CD4-positive, alpha-beta T cell treated with Interleukin-10 for 1 hour (primary cell): ENCODE results near the gene ACTR3C.
A peak's percentile ranks its signal among the peaks of the same experiment; 100 is the strongest.

Source experiments
- DNase-seq: peaks from one replicate; pipeline ENCODE4 v3.0.0-alpha.2; 2020

ACTR3C gene

DNA sequence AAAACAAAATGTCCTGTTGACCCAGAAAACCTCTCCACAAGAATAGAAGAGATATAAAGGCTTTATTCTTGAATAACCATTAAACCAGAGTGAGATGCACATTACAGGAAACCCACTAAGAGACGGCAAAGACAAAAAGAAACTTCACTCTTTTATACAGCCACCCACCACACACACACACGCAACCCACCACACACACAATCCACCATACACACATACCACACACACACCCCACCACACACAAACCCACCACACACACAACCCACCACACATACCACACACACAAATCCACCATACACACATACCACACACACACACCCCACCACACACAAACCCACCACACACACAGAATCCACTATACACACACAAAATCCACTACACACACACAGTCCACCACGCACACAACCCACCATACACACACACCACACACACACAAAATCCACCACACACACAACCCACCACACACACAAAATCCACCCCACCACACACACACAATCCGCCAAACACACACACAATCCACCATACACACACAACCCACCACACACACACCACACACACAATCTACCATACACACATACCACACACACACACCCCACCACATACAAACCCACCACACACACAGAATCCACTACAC, 35.8 kb upstream of the ACTR3C start:
- DNase-seq: peak; percentile 42

DNA sequence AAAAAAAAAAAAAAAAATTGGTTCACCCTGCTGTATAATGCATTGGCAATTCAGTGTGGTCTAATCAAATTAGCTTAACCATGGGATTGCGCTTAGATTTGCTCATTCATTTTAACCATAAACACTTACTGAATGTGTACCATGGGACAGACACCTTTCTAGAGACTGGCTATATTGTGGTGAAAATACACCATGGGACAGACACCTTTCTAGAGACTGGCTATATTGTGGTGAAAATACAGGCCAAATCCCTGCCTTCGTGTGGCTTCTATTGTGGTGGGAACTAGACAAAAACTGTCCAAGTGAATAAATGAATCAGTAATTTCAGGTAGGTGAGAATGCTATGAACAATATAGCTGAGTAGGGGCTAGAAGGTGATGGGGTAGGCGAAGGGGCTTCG, 35.1 kb upstream of the ACTR3C start:
- no peak for DNase-seq

DNA sequence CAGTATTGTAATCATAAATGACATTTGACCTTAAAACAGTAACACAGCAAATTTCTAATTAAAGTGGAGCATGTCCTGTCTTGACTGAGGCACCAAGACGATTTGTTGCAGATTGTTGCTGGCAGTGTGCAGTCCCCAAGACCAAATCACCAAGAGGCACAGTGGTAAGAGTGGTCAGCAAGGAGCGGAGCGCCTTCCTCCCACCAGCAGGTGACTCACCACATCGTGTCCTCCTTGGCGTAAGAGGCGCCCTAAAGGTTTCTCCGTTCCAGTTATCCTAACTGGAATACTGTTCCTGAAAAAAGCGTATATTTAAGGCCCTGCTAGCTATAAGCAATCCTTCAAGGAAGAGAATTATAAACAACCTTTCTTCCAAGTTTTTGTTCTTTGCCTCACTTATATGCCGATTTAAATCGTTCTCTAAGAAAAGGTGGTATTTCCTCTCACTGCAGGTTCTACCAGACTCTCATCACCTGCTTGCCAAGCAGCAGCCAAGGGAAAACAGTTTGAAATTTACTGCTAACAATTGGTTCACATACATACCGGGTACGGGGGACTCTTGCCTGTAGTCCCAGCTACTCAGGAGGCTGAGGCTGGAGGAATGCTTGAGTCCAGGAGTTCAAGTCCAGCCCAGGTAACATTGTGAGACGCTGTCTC, 34.6 kb upstream of the ACTR3C start:
- DNase-seq: no peak

DNA sequence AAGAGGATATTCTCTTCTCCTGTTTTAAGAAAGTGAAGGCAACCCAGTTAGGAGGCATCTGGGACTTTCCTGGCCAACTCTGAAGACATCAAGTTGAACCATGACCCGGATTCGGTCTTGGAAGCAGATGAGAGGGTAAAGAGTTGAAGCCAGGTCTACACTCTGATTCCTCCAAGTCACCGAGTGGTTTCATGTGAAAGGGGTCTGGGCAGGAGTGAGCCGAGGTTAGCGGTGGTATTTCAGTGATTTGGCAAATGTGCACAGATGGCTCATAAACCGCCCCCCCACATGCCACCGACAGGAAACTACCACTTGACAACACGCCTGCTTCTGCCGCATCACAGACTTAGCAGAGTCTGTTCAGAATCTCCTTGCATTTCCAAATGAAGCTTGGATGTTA, 33.9 kb upstream of the ACTR3C start:
- DNase-seq: peak; percentile 79

GRCh38 chr7:150356265-150356897, 33.0 kb upstream of the ACTR3C start:
- DNase-seq: peak; percentile 60

GRCh38 chr7:150355666-150356059, 32.3 kb upstream of the ACTR3C start:
- DNase-seq: no peak

DNA sequence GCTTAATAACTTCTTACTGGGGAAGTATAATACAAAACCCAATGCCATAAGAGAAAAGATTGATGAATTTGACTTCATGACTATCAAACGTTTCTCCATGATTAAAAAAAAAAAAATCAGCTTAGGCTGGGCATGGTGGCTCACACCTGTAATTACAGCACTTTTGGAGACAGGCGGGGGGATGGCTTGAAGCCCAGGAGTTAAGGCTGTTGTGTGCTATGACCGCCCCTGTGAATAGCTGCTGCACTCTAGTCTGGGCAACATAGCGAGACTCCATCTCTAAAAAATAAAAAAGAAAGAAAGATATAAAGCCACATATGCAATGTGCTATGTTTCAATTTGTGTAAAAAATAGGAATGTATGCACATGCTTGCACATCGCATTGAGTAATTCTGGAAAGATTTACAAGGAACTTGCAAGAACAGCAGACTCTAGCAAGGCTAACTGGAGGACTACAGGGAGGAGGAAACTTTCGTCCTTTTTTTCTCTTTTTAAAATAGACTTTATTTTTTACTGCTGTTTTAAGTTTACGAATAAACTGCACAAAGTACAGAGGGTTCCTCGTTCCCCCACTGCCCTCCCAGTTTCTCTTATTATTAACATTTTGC, 28.3 kb upstream of the ACTR3C start:
- DNase-seq: no peak

- DNase-seq: no peak
Observed at GRCh38 chr7:150346922-150347321, 23.6 kb upstream of the ACTR3C start.

DNA sequence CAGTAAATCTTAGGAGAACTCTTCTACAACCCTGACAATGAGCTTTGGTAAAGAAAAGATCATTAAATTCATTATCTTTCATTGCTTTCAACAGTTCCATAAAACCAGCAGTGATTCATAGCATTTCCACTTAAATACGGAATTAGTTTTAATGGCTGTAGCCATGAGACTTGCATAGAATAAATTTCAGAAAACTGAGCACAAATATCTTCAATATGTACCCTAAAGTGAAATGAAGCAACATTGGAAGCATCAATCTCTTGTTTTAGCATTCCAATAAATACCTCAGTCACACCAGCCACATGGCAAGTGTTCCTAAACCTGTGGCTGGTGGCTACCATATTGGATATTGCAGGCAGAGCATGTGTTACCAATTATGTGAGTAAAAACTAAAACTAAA, 21.7 kb upstream of the ACTR3C start:
- DNase-seq: no peak

DNA sequence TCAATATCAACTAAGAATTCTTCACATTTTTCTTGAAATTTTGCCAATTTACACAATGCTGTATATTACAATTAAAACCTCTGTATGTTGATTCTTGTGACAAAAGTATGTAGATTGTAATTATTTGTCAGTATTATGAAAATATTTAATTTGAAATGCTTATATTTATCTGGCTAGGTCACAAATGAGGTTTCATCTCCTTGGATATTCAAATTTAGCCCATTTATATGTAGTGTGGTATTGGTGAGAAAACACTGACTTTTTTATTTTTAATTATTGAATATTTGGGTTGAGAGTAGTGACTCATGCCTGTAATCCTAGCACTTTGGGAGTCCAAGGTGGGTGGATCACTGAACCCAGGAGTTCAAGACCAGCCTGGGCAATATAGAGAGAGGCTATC, 21.0 kb upstream of the ACTR3C start:
- no peak for DNase-seq

- no peak for DNase-seq
Observed at GRCh38 chr7:150343225-150343624, 19.9 kb upstream of the ACTR3C start.

- no peak for DNase-seq
Observed at GRCh38 chr7:150342121-150342408, 18.7 kb upstream of the ACTR3C start.

DNA sequence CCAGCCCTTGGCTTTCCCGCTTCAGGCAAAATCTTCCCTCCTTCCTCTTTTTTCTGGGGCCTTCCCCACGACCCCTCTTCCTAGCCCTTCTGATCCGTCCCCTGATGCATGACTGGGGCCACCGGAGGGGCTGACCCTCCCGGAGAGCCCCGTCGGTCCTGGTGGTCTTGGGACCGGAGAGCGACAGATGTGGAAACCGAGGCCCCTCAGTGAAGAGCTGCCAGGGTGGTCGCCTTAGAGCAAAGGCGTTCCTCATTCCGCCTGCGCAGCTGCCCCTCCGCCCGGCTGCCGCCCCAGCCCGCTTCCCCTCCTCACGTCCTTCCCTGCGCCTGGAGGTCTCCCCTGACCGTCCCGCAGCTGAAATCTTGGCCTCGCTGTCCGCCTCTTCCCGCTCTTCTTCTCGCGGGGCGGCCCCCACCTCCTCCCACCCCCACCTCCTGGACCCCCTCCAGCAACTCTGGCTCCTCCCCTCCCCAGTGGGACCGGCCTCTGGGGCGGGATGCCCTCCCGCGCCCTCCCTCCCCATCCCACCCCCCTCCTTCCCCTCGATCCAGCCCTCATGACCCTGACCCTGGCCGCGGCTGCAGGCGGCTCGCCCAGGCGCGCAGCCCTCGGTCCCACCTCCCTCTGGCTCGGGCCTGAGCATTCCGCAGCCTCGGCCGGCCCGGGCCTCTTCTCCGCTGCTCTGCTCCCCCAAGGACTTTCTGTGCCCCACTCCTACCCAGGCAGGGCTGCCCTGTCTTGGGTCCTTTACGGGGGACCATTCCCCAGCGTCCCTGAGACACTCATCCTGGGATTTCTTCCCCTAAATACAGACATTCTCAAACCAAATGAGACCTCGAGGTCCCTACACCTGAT, 18.1 kb upstream of the ACTR3C start, which contains the start of gene RARRES2:
TSS of gene RARRES2 (minus strand) at position 367 of the 858 bp plus-strand sequence. CDS start 1,020 bp downstream, outside the sequence.
- DNase-seq: no peak

DNA sequence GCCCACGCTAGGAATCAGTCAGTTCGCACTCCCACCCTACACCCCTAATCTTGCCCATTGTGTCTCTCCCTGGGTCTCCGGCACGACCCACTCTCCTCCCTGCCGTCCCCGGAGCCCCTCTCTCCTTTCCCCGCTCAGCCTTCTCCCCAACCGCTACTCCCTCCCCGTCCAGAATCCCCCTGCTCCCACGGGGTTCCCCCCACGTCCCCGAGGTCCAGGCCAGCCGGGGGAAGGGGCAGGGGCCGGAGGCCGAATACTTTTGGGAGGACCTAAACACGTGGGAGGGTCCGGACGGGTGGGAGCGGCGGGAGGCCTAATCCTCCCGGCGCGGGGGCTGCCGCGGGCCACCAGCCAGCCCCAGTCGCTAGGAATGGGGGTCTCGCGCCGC, 17.5 kb upstream of the ACTR3C start:
- no peak for DNase-seq

DNA sequence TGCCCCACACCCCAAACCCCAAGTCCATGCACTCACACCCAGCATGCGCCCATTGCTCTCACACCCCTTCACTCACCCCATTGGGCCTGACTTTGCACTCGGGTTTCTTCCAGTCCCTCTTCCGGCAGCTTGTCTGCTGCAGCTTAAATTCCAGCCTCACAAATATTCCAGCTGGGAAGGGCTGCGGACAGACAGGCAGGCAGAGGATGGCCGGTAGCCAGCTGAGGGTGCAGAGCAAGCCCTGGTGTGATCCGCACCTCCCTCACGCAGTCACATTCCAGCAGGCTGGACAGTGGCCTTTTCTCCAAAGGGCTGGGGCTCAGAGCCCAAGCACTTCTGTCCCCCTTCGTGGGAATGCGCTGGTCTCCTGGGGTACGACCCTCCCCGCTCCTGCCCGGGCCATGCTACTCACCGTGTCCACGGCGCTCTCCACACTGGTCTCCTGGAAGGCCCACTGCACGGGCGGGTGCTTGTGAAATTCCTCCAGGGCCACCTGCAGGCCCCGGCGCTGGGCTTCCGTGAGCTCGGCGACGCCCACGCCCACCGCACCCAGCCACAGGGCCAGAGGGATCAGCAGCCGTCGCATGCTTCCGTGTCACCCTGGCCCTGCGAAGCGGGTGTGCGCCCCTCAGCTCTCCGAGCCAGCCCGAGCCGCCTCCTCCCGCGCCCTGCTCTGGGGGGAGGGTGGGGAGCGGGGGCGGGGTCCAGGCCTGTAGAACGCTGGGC, 16.8 kb upstream of the ACTR3C start:
- no peak for DNase-seq

- no peak for DNase-seq
Observed at GRCh38 chr7:150339409-150339809, 16.1 kb upstream of the ACTR3C start.

- no peak for DNase-seq
Observed at GRCh38 chr7:150338166-150338829, 15.0 kb upstream of the ACTR3C start.

- no peak for DNase-seq
Observed at GRCh38 chr7:150337659-150338081, 14.3 kb upstream of the ACTR3C start.

- DNase-seq: no peak
Observed at GRCh38 chr7:150337179-150337578, 13.8 kb upstream of the ACTR3C start.

GRCh38 chr7:150336746-150337145, 13.4 kb upstream of the ACTR3C start:
- DNase-seq: no peak

DNA sequence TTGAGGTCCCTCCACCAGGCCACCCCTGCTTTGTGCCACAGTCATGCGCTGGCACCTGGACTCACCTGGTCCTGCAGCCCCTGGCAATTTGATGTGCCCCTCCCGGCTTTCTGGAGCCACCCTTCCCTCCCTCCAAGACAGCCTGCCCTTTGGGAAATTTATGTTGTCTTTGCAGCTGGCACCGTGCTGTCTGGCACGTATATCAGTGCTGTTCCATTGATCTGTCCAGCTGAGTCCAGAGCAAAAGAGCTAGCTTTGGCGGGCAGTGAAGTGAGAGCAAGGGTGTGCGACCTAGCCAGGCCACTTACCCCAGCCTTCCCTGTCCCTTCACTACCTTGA, 12.4 kb upstream of the ACTR3C start:
- DNase-seq: no peak
